NCI-H1105 (cell line): ENCODE measurements around the gene NR3C1.

ENCODE experiments used
- DNase-seq: peaks from one replicate; lab custom pipeline; 2025; lab: John Stamatoyannopoulos, UW

The NR3C1 gene

DNA sequence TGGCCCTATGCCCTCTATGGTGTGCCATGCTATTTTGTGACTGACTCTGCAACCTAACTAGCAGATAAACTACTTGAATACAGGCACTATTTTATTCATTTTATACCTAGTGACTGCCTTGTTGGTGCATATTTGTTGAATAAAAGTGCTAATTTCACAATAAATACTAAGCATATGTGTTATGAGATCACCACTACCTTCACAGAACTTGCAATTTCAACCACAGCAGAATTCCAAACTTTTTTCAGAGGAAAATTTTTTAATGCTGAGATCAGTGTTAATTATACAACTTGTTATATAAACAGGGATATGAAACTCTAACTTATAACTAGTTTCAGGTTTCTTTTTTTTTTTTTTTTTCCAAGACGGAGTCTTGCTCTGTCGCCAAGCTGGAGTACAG lies 94.8 kb downstream of the NR3C1 start:
- no peak for DNase-seq

DNA sequence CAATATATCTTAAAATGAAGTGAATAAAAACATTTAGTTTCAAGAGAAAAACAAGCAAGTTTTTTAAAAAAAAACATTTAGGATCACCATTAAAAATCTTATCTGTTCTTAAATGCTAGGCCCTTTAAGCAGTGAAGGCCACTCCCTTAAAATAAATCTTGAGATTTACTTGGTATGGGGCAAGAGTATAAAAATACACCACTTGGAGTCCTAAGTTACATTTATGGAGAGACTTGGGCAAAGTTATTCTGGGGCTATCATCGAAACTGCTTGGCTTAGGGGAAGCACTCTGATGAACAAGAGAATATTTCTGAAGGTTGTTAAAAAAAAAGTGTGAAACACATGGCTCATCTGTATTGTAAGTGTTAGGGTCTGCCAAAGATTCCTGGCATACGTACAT lies 97.4 kb downstream of the NR3C1 start:
- no peak for DNase-seq

GRCh38 chr5:143304836-143305475 lies 98.5 kb downstream of the NR3C1 start:
- DNase-seq, result no peak

DNA sequence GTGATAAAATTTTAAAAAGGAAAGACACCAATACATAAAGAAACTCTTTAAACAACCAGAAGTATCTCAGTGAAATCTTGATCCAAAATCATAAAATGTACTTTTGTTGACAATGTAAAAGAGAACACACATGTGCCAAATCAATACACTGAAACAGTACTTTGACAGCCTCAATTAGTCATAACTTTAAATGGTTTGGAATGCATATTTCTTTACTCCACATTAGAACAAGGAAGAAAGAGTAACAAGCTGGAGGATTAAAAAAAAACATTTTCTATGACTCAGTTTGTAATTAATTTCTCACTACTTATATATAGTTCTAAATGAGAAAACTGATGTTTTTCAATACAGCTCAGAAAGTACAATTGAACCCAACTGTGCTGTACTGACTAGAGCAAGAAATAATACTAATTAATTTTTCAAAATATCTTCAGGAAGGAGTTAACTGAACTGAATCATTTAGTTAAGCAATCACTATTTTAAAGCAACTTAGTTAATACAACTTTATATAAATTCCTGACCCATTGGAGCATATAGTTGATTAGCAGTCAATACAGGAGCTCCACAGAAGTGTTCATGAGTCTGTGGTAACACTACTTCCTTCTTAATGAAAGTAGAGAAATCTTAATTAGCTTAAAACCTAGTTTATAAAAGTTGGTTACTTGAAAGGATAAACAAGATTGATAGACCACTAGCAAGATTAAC lies 101.0 kb downstream of the NR3C1 start:
- no peak for DNase-seq

GRCh38 chr5:143297756-143298155 lies 105.7 kb downstream of the NR3C1 start:
- DNase-seq, result no peak

DNA sequence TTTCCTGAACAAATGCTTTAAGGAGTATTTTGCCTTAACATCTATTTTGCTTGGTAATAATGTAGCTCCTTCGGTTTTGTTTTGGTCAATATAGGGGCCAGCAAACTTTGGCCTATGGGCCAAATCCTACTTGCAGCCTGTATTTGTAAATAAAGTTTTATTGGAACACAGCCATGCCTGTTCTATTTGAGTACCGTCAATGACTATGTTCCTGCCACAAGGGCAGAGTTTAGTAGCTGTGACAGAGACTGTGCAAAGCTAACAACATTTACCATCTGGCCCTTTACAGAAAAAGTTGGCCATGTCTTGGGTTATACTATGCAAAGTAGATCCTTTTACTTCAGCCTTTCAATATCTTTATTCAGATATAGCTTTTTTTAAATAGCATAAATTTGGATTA lies 113.4 kb downstream of the NR3C1 start:
- no peak for DNase-seq

DNA sequence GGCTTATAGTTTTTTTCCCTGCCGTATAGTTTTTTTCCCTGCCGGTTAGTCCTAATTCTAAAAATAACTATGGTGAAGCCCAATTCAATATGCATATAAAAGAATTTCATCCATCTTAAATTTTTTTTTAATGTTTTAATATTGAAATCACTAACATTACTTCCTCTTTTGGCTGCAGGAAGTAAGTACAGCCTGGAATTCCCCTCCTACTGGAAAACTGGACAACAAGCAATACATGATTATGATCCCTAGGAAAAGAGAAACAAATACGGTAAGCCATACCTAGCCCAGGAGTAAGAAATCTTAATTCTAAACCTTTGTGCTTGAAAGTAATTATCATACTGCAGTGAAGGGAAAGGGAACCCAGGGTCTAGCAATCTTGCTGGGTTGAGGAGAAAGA lies 119.0 kb downstream of the NR3C1 start:
- DNase-seq, result no peak

- no peak for DNase-seq
Observed at GRCh38 chr5:143284002-143284401, 119.5 kb downstream of the NR3C1 start.

GRCh38 chr5:143281226-143281625 lies 122.3 kb downstream of the NR3C1 start:
- DNase-seq, result no peak

DNA sequence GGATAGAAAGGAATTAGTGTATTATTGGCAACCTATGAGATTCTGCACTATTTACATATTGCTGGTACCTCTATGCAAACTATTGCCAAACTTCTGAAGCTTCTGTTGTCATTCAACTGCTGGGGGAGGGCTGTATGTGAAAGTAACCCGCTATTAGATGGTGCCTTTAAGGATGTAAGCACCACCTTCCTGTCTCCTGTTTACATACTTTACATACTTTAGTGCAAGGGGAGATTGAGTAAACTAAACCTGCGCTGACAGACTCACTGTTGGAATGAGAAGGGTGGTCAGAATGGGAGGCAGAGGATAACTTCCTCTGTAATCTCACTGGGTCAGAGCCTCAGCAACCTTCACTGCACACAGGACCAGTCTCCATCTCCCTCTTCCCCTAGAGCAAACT lies 123.8 kb downstream of the NR3C1 start:
- DNase-seq, result no peak

DNA sequence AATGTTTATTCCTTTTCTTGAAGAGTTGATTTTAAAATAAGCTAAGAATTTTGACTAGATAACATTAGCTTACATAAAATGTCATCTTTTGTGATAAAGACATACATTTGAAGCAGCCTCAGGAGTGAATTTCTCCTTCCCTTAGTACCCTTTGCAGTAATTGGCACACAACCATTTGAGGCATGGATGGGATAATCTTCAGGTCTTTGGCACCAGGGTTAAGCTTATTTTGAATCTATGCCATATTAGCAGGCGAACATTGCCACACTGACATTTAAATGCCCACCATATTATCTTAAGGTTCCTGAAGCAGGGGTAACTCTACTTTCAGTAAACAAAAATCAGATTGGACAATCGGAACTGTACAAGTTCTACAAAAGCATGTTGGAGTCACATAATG lies 126.0 kb downstream of the NR3C1 start:
- no peak for DNase-seq

- DNase-seq, result no peak
Observed at GRCh38 chr5:143275512-143276363, 127.7 kb downstream of the NR3C1 start.

DNA sequence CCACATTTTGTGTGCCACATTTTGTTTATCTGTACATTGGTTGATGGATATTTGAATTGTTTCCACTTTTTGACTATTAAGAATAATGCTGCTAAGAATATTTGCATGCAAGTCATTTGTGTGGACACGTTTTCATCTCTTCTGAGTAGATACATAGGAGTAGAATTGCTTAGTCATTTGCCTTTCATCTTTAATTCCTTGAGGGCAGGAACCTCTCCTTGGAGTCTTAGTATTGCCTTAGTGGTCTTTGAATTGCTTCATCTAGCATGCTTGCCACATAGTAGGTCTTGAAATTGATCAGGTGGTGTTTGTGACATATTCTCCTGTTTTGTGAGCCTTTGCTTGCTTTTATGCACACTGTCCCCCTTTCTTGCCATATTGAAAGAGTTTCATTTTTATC lies 128.5 kb downstream of the NR3C1 start:
- no peak for DNase-seq

GRCh38 chr5:143271431-143271830 lies 132.1 kb downstream of the NR3C1 start:
- DNase-seq, result no peak

- DNase-seq, result no peak
Observed at GRCh38 chr5:143268388-143268787, 135.1 kb downstream of the NR3C1 start.

- DNase-seq, result no peak
Observed at GRCh38 chr5:143267186-143267585, 136.3 kb downstream of the NR3C1 start.

- no peak for DNase-seq
Observed at GRCh38 chr5:143265995-143266394, 137.5 kb downstream of the NR3C1 start.

DNA sequence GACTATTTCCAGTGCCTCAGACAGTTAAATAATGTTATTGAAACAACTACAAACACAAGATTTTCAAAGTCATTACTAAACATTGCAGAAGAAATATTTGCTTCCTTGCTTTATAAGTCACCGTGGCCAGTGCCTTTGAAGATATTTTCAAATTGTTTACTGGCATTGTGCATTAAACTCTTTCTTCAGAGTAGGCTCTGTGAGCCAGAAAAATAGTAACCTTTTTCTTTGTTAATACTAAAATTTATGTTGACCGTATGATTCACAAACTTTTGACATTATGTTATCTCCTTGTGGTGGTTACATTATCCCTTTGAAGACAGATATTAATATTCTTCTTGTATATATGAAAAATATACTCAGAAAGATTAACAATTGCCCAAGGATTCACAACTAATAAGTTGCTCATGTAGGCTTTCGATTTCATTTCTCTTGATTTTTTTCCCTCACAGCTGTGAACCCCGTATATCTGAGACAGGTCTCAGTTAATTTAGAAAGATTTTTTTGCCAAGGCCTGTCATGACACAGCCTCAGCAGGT lies 140.1 kb downstream of the NR3C1 start:
- DNase-seq, result no peak

- DNase-seq, result no peak
Observed at GRCh38 chr5:143262393-143263174, 140.9 kb downstream of the NR3C1 start.

DNA sequence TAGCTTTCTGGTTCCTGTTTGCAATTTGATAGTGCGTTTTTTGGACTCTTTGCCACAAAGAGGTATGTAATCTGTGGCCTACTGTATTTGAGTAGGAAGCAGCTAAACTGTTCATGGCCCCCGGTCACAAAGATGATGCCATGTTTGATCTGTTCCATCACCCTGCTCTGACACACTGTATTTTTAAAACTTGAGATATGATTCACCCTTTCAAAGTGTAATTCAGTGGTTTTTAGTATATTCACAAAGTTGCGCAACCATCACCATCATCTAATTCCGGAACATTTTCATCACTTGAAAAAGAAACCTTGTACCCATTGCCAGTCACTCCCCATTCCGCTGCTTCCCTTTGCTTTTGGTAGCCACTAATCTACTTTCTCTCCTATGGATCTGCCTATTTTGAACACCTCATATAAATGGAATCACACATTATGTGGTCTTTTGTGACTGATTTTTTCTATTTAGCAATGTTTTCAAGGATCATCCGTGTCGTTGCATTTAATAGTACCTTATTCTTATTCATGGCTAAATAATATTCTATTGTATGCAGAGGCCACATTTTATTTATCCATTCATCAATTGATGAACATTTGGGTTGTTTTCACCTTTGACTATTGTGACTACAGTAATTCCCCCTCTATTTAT lies 141.6 kb downstream of the NR3C1 start:
- DNase-seq, result no peak

GRCh38 chr5:143259254-143259605 lies 144.3 kb downstream of the NR3C1 start:
- DNase-seq, result no peak
